Measurements from ENCODE around the gene LACC1. TPM values are rescaled to one million over a fixed set of nuclear protein-coding genes. Genes with fewer than 3 reads are reported as not detected.

The LACC1 gene
- total RNA-seq, 4 donors from 2014 or later: 1.8 to 9.8 (median 3.9) TPM

DNA sequence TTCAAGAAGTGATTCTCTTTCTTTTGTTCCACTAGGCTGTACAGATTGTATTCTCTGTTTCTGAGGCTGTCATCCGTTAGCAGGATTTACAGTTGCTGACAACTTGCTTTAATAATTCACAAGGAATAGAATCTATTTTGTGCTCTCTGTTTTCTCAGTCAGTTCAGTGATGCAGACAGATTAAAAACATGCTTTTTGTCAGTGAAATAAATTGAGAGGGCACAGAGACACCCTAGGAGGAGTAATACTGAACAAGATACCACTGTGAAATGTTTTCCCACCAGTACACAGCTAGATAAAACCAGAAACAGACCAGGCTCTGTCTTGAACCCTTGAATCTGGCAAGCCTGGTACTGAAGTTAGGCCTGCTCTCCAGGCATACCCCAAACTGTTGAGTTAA is 58.7 kb downstream of the LACC1 start:
- Histone ChIP-seq H3K9me3 (no peaks in the 10 kb centered on the region), H3K4me1 (peaks cover 0 to 29% (median 0%) of the 10 kb centered on the region in 4 donors), H3K27me3 (no peaks in the 10 kb centered on the region), H3K36me3 (no peaks in the 10 kb centered on the region), H3K4me3 (no peak overlapping the region), H3K27ac (no peak overlapping the region)
- 47 to 50% methylated on average over 1 of the region's 1 CpG for WGBS, 2 donors
- DNase-seq (ENCODE audit: low spot score in 2 of 2): no peak
- TF ChIP-seq, protein P1, sequence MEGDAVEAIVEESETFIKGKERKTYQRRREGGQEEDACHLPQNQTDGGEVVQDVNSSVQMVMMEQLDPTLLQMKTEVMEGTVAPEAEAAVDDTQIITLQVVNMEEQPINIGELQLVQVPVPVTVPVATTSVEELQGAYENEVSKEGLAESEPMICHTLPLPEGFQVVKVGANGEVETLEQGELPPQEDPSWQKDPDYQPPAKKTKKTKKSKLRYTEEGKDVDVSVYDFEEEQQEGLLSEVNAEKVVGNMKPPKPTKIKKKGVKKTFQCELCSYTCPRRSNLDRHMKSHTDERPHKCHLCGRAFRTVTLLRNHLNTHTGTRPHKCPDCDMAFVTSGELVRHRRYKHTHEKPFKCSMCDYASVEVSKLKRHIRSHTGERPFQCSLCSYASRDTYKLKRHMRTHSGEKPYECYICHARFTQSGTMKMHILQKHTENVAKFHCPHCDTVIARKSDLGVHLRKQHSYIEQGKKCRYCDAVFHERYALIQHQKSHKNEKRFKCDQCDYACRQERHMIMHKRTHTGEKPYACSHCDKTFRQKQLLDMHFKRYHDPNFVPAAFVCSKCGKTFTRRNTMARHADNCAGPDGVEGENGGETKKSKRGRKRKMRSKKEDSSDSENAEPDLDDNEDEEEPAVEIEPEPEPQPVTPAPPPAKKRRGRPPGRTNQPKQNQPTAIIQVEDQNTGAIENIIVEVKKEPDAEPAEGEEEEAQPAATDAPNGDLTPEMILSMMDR (IDR thresholded peaks at IDR 0.05): no peak
- TF ChIP-seq POLR2A (IDR thresholded peaks at IDR 0.05) (no peak), EP300 (IDR thresholded peaks at IDR 0.05) (no peak)

- Histone ChIP-seq H3K36me3 (no peaks in the 10 kb centered on the region), H3K27ac (no peak overlapping the region)
Observed at GRCh38 chr13:43939086-43939485, 59.4 kb downstream of the LACC1 start.

GRCh38 chr13:43942286-43942685 is 62.6 kb downstream of the LACC1 start:
- H3K9me3 ChIP-seq: no peaks in the 10 kb centered on the region
- TF ChIP-seq, protein P1 (IDR thresholded peaks at IDR 0.05): no peak
- no peak for TF ChIP-seq EP300 (IDR thresholded peaks at IDR 0.05)
- TF ChIP-seq POLR2A (IDR thresholded peaks at IDR 0.05): no peak
- no peaks in the 10 kb centered on the region for H3K36me3 ChIP-seq
- H3K27me3 ChIP-seq: no peaks in the 10 kb centered on the region
- WGBS, 2 donors: 95 to 100% methylated on average over 1 of the region's 1 CpG
- H3K27ac ChIP-seq: no peak overlapping the region
- H3K4me1 ChIP-seq: peaks cover 0 to 19% (median 0%) of the 10 kb centered on the region in 4 donors
- DNase-seq (ENCODE audit: low spot score in 2 of 2): no peak
- H3K4me3 ChIP-seq: no peak overlapping the region

More at GRCh38 chr13:43939086-43939485, 59.4 kb downstream of the LACC1 start:
- H3K4me3 ChIP-seq: no peak overlapping the region
- H3K9me3 ChIP-seq: no peaks in the 10 kb centered on the region
- TF ChIP-seq, protein P1 (IDR thresholded peaks at IDR 0.05): no peak
- TF ChIP-seq POLR2A (IDR thresholded peaks at IDR 0.05): no peak
- 81 to 90% methylated on average over 1 of the region's 1 CpG for WGBS, 2 donors
- H3K4me1 ChIP-seq: peaks cover 0 to 29% (median 0%) of the 10 kb centered on the region in 4 donors
- no peak for DNase-seq (ENCODE audit: low spot score in 2 of 2)
- H3K27me3 ChIP-seq: no peaks in the 10 kb centered on the region

Other genes starting within 250 kb of the LACC1 start
- gene ENOX1, start 92.9 kb upstream of the LACC1 start, total RNA-seq: 1 to 10 TPM; 2.6 to 8.2 (median 4.6) TPM
- 1 to 10 TPM; 1.0 to 5.7 (median 2.5) TPM for gene CCDC122, start 164 bp upstream of the LACC1 start, total RNA-seq